ENCODE measurements around the gene SMO.

Gene SMO

GRCh38 chr7:129210256-129210988 lies 22.0 kb downstream of the SMO start:
- Histone ChIP-seq H3K27me3 (ENCODE audit: insufficient read depth, low read length, poor library complexity) (no peaks in the 10 kb centered on the region), H3K4me1 (ENCODE audit: insufficient read depth, low read length) (no peaks in the 10 kb centered on the region), H3K36me3 (ENCODE audit: insufficient read depth, low read length) (peaks cover 11% of the 10 kb centered on the region), H3K4me2 (ENCODE audit: insufficient read depth, low read length) (no peak overlapping the region), H4K20me1 (ENCODE audit: insufficient read depth, low read length) (no peaks in the 10 kb centered on the region), H2AFZ (ENCODE audit: low read depth, low read length) (no peak overlapping the region), H3K27ac (ENCODE audit: low read length) (no peak overlapping the region), H3K4me3 (ENCODE audit: low read depth in 1 of 2, low read length in 2 of 2) (no peak overlapping the region), H3K79me2 (ENCODE audit: insufficient read depth, low read length) (no peaks in the 10 kb centered on the region), H3K9ac (ENCODE audit: low read depth, low read length) (no peak overlapping the region), H3K9me3 (ENCODE audit: insufficient read depth, low read length, severe bottlenecking) (no peaks in the 10 kb centered on the region)
- ATAC-seq (ENCODE audit: insufficient read depth, low read depth), result peak; percentile 94
- peak; percentile 92 for TF ChIP-seq CTCF (IDR thresholded peaks at IDR 0.05; ENCODE audit: borderline replicate concordance, extremely low read depth, low read length, poor library complexity, severe bottlenecking)
- TF ChIP-seq EZH2 (IDR thresholded peaks at IDR 0.05; ENCODE audit: borderline replicate concordance, low read depth, low read length, severe bottlenecking), result no peak
- DNase-seq, result peak; percentile 73

DNA sequence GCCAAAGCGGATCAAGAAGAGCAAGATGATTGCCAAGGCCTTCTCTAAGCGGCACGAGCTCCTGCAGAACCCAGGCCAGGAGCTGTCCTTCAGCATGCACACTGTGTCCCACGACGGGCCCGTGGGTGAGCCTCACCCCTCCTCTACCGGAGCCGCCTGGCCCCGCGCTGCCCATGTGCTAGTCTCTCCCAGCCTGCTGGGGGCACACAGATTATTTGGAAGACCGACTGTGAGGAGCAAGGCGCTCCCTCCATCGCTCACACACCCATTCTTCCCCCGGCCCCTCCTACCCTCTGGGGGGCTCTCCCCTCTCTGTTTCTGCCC lies 22.5 kb downstream of the SMO start:
- Histone ChIP-seq H3K36me3 (ENCODE audit: insufficient read depth, low read length) (peaks cover 11% of the 10 kb centered on the region), H3K4me3 (ENCODE audit: low read depth in 1 of 2, low read length in 2 of 2) (no peak overlapping the region), H4K20me1 (ENCODE audit: insufficient read depth, low read length) (no peaks in the 10 kb centered on the region), H3K27me3 (ENCODE audit: insufficient read depth, low read length, poor library complexity) (no peaks in the 10 kb centered on the region), H3K9me3 (ENCODE audit: insufficient read depth, low read length, severe bottlenecking) (no peaks in the 10 kb centered on the region), H3K4me1 (ENCODE audit: insufficient read depth, low read length) (no peaks in the 10 kb centered on the region), H3K9ac (ENCODE audit: low read depth, low read length) (no peak overlapping the region), H3K79me2 (ENCODE audit: insufficient read depth, low read length) (no peaks in the 10 kb centered on the region), H2AFZ (ENCODE audit: low read depth, low read length) (no peak overlapping the region), H3K4me2 (ENCODE audit: insufficient read depth, low read length) (no peak overlapping the region), H3K27ac (ENCODE audit: low read length) (no peak overlapping the region)
- ATAC-seq (ENCODE audit: insufficient read depth, low read depth) (no peak), DNase-seq (no peak)
- TF ChIP-seq EZH2 (IDR thresholded peaks at IDR 0.05; ENCODE audit: borderline replicate concordance, low read depth, low read length, severe bottlenecking) (no peak), CTCF (IDR thresholded peaks at IDR 0.05; ENCODE audit: borderline replicate concordance, extremely low read depth, low read length, poor library complexity, severe bottlenecking) (no peak)

GRCh38 chr7:129212126-129212525 lies 23.7 kb downstream of the SMO start:
- H3K4me3 ChIP-seq (ENCODE audit: low read depth in 1 of 2, low read length in 2 of 2), result no peak overlapping the region
- H3K27me3 ChIP-seq (ENCODE audit: insufficient read depth, low read length, poor library complexity), result no peaks in the 10 kb centered on the region
- DNase-seq (no peak), ATAC-seq (ENCODE audit: insufficient read depth, low read depth) (no peak)
- no peaks in the 10 kb centered on the region for H3K79me2 ChIP-seq (ENCODE audit: insufficient read depth, low read length)
- peaks cover 11% of the 10 kb centered on the region for H3K36me3 ChIP-seq (ENCODE audit: insufficient read depth, low read length)
- no peaks in the 10 kb centered on the region for H4K20me1 ChIP-seq (ENCODE audit: insufficient read depth, low read length)
- H3K4me1 ChIP-seq (ENCODE audit: insufficient read depth, low read length), result no peaks in the 10 kb centered on the region
- H2AFZ ChIP-seq (ENCODE audit: low read depth, low read length), result no peak overlapping the region
- TF ChIP-seq EZH2 (IDR thresholded peaks at IDR 0.05; ENCODE audit: borderline replicate concordance, low read depth, low read length, severe bottlenecking) (no peak), CTCF (IDR thresholded peaks at IDR 0.05; ENCODE audit: borderline replicate concordance, extremely low read depth, low read length, poor library complexity, severe bottlenecking) (no peak)
- no peak overlapping the region for H3K4me2 ChIP-seq (ENCODE audit: insufficient read depth, low read length)
- H3K9me3 ChIP-seq (ENCODE audit: insufficient read depth, low read length, severe bottlenecking), result no peaks in the 10 kb centered on the region
- no peak overlapping the region for H3K9ac ChIP-seq (ENCODE audit: low read depth, low read length)
- no peak overlapping the region for H3K27ac ChIP-seq (ENCODE audit: low read length)
